Stimulated activated naive CD4-positive, alpha-beta T cell treated with Interleukin-2 at 50 U/mL for 16 hours (primary cell): Measurements from ENCODE around the gene BMAL1.

Source experiments
- DNase-seq: peaks from one replicate; lab custom pipeline; 2025; lab: John Stamatoyannopoulos, UW

Gene BMAL1

DNA sequence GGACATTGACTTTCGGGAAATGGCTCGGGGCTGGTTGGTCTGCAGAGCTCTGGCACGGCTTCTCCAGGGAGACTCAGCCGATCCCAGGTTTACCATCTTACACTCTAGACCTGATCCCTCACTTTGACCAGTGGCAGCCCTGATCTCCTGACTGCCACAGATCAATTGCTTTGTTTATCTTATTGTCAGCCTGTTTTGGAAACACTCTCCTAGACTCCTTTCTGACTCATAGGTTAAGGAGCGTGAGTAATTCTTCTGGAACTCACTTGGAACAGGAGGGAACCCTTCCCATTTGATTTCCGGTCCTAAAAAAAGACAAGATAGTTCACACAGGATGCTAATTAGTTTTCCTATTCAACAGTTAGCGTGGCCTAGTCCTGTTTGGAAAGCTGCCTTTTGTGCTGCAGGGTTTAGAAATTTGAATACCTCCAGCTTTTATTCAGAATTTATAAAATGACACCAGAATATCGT lies 16.0 kb upstream of the BMAL1 start:
- no peak for DNase-seq

DNA sequence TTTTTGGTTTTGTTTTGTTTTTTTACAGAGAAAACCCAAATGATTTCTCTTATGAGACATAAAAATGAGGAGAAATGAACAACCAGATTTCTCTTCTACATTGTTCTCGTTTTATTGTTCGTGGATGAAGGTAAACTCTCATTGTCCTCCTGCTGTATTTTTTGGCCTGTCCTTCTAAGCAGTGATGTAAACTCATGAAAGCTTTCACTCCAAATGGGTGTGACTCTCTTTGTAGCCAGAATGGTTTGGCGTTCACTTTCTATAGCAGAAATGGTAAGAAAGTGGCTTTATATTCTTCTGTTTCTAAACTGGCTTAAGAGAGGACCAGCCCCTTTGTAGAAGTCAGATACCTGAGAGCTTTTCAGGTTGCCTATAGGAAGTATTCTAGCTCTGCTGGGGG lies 15.5 kb upstream of the BMAL1 start:
- no peak for DNase-seq

DNA sequence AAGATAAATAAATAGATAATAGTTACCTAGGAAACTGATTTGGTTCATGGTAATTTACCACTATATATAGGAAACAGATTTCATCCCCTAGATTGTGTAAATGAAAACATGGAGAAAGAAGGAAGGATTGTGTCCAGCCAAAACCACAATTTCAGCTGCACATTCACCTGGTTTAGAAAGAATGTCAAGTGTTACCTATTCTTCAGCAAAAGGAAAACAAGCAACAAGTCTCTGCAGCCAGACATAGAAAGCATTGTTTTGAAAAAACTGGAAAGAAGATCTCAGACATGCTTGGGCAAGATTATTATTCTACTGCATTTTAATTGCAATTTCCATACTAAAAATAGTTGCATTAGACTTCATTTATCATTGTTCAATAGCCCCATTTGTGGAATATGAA lies 8.8 kb upstream of the BMAL1 start:
- no peak for DNase-seq

DNA sequence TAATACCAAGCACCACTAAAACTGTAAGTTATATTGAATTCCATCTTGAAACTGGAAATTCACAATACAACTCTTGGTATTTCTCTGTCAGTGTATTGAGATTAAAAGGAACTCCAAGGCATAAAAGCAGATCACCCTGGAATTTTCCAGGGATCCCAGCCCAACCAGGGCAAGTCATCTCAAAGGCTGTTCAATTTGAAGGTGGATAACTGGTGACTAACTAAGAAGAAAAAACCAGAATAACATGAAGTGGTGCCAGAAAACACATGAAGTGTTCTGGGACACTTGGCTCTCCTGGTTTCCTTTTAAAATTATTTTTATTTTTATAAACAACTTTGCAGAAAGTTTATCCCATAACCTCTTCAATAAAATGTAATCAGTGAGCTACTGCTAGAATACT lies 7.8 kb upstream of the BMAL1 start:
- no peak for DNase-seq

GRCh38 chr11:13271060-13271693 lies 6.4 kb upstream of the BMAL1 start:
- no peak for DNase-seq

DNA sequence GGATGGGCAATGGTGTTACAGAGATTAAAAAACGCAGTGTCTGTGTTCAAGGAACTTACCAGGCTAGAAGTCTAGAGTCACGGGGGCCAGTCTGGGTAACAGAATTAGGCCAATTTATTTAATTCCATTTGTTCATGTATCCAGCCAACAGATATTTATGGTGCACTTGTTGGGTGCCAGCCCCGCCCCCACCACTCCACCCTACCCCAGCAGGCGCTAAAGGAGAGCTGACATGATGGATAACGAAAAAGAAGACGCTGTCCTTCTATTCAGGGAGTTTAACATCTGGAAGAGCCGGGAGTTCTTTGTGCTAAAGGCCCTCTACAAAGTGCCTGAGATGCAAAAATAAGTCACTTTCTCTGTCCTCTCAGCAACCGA lies 1.1 kb upstream of the BMAL1 start:
- no peak for DNase-seq

GRCh38 chr11:13276832-13277767 lies 490 bp upstream of the BMAL1 start:
- DNase-seq = peak; percentile 97

DNA sequence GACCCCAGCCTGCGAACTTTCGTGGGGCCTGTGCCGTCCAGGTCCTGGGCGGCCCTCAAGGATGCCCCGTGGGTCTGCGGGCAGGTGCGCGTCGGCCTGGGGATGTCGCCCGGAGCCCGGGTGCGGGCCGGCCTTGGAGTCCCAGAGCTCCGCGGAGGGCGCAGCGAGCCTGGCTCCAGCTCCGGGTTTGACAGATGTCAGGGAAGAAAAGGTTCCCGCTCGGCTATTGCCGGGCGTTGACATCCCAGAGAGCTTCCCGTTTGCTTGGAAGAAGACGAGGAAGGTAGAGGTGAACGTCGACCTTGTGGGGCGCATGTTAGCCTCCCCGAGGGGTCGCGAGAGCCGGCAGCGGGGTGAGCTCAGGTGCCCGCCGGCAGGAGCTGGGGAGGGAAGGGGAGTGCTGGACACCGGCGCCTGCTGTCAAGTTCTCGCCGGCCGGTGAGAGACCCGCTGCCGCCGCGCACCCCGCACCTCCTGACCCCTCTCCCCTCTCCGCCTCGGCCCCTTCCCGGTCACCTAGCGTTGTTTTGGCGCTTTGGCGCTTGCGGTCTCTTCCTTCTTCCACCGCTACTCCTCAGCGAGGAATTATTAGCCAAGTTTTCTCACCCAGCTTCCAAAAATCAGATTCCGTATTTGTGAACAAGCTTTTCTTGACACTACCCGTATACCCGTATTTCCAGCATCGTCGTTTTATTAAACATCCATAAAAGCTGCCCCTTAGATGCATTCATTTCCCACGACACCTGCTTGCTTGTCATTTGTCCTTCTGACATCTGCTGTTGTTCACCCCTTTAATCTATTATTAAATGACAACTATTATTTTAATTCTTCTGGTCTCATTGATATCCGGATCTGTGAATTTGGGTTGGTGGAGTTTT lies 1.3 kb downstream of the BMAL1 start:
- no peak for DNase-seq

- DNase-seq = no peak
These were observed 1.9 kb downstream of the BMAL1 start for GRCh38 chr11:13279487-13279834.

DNA sequence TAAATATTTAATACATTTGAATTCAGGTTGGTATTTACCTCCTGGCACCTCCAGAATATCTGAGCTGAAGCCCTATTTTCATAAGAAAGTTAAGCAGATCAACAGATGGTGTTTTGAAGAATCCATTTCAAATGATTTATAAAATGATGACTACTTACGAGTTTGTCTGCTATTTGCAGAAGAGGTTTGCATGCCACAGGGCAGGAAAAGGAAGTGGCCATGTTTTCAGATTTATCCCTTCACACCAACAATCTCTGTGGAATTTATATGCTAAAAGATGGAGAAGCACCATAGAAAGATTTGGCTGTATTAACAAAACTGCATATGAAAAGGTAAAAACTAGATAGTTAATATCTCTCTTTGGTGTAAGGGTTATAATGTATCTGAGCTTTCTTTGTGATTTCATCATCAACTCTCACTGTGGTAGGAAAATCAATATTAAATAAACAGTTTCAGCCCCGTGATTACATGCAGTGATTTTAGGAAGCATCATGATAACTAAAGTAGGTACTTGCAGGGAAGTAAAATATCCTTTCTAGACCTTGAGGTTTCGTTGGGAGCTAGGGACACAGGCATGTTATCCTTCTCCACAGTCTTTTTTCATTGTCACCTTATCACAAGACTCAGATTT lies 2.6 kb downstream of the BMAL1 start:
- DNase-seq = no peak

DNA sequence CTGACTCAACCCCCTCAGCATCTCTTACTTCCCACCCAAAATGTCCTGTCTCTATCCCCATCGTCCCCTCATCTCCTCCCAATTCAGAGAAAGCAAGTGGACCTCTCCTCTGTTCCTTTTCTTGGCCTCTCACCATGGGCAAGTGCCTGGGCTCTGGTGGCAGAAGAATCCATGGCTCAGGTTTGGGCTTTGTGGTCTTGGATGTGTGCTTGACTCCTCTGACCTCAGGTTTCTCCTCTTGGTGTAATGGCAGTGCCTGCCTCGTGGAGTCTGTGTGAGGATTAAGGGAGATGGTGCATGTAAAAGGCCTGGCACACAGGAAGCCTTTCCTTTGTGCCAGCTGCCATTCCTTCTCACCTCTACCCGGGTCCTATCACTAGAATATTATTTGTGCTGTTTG lies 3.2 kb downstream of the BMAL1 start:
- DNase-seq = no peak

DNA sequence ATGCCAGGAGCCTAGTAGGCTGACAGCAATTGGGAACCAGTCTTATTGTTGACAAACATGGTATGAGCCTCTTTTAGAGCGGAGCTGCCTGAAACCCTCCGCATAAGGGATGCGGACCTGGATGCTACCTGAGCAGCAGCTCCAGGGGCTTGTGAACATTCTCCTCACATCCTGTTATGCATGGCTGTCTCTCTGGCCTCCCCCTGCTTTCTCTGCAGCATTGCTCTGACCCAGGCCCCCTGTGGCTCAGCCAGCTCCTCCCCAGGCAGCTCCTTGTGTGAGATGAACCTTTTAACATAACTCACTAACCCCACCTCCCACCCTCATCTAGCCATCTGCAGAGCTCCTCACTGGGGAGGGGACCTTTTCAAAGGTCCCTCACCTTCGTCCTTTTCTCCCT lies 6.0 kb downstream of the BMAL1 start:
- DNase-seq = no peak

DNA sequence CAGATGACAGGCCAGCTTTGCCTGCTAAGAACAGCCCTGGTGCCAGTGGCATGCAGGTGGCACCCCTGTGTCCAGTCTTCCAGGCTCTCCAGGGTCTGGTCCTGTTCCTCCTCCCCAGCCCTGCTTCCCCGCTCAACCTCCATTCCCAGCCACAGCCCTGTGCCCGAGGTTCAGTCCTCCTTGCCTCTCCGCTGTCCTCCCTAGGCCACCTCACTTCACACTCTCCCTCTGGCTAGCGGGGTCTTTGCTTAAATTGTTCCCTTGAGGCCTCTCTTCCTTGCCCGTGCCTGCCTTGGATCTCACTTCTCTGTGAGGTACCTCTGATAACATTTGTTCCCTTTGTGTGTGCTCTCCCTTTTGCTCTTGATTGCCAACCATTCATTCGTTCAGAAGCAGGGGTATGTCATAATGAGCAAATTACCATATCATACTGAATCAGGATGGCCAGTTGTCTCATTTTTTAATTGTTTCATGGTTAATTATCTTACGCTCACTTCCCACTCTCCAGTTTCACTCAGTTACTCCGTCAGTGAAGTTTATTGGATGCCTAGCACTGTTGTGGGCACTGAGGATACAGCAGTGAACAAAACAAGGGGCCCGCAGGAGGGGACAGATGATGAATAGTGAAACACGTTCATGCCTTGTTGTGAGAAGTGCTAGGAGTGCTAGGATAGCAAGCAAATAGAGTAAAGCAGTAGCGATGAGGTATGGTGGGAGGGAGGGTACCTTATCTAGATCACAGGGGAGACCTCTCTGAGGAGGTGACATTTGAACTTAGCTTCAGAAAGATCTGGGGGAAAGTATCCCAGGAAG lies 7.4 kb downstream of the BMAL1 start:
- peak; percentile 41 for DNase-seq

DNA sequence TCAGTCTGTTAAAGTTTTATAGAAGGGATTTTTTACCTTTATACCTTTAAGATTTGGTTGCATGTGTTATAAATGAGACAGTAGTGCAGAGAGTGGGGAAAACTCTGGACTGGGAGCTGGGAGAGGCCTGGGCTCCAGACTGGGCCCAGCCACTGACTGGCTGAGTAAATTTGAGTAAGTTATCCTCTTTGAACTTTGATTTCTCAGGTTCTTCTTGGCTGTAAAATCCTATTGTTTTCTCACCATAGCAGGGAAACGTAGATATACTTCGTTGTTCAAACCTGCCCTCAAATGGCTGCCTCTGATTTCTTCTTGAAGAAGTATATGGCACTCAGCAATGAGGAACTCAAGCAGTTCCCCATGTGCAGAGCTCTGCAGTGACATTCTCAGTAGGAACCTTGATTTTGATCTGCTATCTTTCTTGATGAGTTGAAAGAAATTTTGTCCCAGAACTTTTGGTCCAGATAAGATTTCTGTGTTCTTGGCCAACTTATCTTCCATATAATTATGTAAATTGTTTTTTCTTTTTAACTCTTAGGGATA lies 8.8 kb downstream of the BMAL1 start:
- no peak for DNase-seq

DNA sequence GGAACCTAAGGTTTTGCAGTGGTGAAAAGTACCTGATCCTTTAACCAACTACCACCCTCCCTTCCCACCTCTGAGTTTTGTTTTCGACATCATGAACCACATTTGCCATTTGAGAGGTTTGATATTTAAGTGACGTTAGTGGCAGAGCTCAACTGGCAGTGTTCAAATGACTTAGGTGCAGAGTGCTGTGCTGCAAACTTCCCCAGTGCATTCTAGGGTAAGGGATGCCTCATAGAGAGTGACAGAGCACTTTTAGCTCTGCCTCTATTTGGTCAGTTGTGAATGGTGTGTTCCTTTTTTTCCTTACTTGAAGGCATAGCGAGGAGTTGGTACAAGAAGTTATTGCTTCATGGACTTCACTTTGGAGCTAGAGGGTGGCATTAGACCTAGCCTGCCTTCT lies 9.4 kb downstream of the BMAL1 start:
- peak; percentile 24 for DNase-seq

DNA sequence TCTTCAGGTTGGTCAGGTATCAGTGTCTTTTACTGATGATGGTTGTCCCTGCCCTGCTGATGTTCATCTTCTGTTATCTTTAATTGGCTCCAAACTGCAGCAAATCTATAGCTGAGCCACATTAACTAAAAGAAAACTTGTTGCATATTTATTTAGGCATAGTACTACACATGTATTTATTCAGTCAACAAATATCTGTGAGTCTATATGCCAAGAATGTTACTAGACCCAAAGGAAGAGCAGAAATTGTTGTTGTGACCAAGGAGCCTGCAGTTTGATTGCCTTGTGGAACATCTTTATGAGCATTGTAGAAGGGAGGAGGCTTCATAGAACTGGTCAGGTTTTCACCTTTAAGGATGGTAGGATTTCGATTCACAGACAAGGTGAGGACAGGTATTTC lies 10.1 kb downstream of the BMAL1 start:
- DNase-seq = no peak

GRCh38 chr11:13288375-13289029 lies 10.9 kb downstream of the BMAL1 start:
- no peak for DNase-seq

DNA sequence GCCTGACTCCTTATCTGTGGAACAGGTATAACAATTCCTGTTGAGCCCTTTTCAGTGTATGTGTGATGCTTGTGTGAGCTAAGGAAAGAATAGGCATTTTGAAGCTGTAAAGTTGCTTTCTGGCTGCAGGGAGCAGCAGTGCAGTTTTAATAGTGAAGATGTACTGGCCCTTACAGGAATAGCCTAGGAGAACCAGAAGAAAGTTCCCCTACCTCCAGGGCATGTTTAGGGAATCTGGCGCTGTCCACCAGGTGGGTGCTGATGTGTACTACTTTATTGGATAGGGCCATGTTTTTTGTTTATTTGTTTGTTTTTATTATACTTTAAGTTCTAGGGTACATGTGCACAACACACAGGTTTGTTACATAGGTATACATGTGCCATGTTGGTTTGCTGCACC lies 11.5 kb downstream of the BMAL1 start:
- no peak for DNase-seq

DNA sequence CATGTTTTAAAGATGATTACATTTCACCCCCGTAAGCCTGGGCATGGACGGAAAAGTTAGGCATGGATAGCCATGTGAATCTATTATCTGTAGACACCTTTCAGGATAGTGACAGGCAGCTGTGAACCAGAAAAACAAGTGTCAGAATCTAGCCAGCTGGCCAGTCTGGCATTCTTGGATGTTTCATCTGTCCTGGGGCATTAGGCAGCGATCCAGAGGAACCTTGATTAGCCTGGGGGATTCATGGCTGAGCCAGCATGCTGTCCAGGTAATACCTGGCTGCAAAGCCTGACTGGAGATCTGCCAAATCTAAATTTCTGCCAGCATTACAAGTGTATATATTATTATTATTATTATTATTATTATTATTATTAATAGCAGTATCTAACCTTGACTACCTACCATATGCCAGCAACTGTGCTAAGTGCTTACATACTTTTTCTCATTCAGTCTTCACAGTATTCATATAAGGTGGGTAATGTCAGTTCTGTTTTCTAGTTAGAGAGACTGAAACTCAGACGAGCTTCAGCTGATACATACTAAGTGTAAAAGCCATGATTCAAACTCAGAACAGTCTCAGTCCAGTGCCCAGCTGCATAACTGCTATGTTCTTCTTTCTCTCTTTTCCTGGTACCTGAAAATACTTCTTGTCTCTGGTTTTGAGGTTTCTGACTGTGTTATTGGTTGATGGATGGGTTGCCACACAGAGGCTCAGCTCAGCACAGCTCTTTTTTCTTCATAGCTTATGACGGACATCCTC lies 12.8 kb downstream of the BMAL1 start:
- DNase-seq = no peak

DNA sequence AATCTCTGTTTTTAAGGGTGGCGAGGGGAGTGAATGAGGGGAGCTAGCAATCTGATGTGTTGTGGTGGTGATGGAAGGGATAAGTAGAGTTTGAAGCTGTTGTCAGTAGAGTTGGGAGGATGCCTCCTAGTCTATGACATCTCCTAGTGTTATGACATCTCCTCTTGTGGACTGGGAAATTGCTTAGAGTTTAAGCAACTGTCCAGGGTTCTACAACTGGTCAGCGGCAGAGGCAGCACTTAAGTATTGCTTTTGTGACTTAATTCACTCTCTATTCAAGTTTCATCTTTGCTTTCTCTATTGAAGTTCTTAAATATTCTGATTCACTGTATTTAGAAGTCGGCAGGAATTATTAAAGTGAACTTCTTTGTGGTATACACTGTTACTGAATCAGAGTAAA lies 13.8 kb downstream of the BMAL1 start:
- no peak for DNase-seq
